Vagina (tissue), 2 donors: Measurements from ENCODE around the gene FAM83B. TPM values are rescaled to one million over a fixed set of nuclear protein-coding genes. Genes with fewer than 3 reads are reported as not detected.

Experiments used
- DNase-seq, 2 donors: peaks; one replicate each; pipeline ENCODE4 v3.0.0-alpha.2; 2017; ENCODE audit errors: extremely low spot score in 2 of 2
- H3K27ac ChIP-seq: fragments of 200-600 bp; sonication (generic); one replicate; pipeline ENCODE4 v1.5.1; 2019
- H3K27me3 ChIP-seq: fragments of 200-600 bp; sonication (generic); one replicate; pipeline ENCODE4 v1.5.1; 2019
- H3K36me3 ChIP-seq, 2 donors: fragments of 200-600 bp; sonication (generic); one replicate each; pipeline ENCODE4 v1.5.1; 2017 to 2019
- H3K4me1 ChIP-seq: fragments of 200-600 bp; sonication (generic); one replicate; pipeline ENCODE4 v1.5.1; 2019
- H3K4me3 ChIP-seq, 2 donors: fragments of 200-600 bp; sonication (generic); 1 replicate in 1 of 2; 2 replicates in 1 of 2; pipeline ENCODE4 v1.5.1; 2016 to 2019
- H3K9me3 ChIP-seq: fragments of 200-600 bp; sonication (generic); one replicate; pipeline ENCODE4 v1.5.1; 2019
- POLR2A ChIP-seq, 2 donors: fragments of 450-650 bp; IDR thresholded peaks; one replicate each; pipeline ENCODE4 v1.6.1; 2017; ENCODE audit warnings: antibody characterized with exemption in 2 of 2, mild to moderate bottlenecking in 2 of 2, moderate library complexity in 2 of 2
- POLR2AphosphoS5 ChIP-seq, 2 donors: sonication (generic); formaldehyde crosslinking; IDR thresholded peaks; one replicate each; pipeline ENCODE4 v1.9.0; 2017; ENCODE audit warnings: antibody characterized with exemption in 2 of 2, mild to moderate bottlenecking in 2 of 2, low read depth in 1 of 2; ENCODE audit not compliant: insufficient read depth in 1 of 2
- intact Hi-C: fragments of 100-400 bp; cut with DNase I; formaldehyde crosslinking; loops from one replicate; pipeline ENCODE4 v1.15.1; 2023
- total RNA-seq: library from RNA; depleted of rRNA; stranded (reverse); fragments of >200 nt; gene quantifications from one replicate; pipeline ENCODE4 v1.2.3, GENCODE V29; 2016
- TF ChIP-seq, protein P1 (sequence below), 3 experiments: fragments of 450-650 bp in 2 of 3; fragments of 200-600 bp in 1 of 3; sonication (generic) in 1 of 3; IDR thresholded peaks; one replicate each; pipeline ENCODE4 v1.5.1; 2017 to 2019; ENCODE audit warnings: antibody characterized with exemption in 3 of 3, mild to moderate bottlenecking in 2 of 3, moderate library complexity in 2 of 3

Gene FAM83B
- total RNA-seq, 1 donor from 2014 or later = 35.8 TPM

DNA sequence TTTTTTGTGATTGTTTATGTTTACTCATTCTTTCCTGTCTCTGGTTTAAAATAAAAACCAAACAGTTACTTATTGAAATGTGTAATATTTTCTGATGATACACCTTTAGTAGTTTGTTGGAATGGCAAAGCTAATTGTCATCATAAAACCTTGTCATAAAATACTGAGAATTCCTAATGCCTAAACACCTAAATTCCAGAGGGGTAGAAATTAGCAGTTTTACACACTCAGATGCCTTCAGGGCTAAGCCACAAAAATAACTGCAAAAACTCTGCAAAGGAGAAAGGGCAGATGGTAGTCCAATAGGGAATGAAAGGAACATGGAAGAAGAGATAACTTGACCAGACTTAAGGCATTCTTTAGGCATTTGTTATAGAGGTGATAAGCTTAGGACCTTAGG, 30.3 kb downstream of the FAM83B start:
- Histone ChIP-seq H3K36me3 (no peaks in the 10 kb centered on the region), H3K9me3 (no peaks in the 10 kb centered on the region), H3K4me3 (no peak overlapping the region), H3K4me1 (no peaks in the 10 kb centered on the region), H3K27me3 (no peaks in the 10 kb centered on the region), H3K27ac (no peak overlapping the region)
- intact Hi-C loops = no loop called here
- no peak for DNase-seq
- no peak for TF ChIP-seq POLR2AphosphoS5 (IDR thresholded peaks at IDR 0.05; ENCODE audit: insufficient read depth in 1 of 2, low read depth in 1 of 2)
- no peak for TF ChIP-seq POLR2A (IDR thresholded peaks at IDR 0.05)
- TF ChIP-seq, protein P1, sequence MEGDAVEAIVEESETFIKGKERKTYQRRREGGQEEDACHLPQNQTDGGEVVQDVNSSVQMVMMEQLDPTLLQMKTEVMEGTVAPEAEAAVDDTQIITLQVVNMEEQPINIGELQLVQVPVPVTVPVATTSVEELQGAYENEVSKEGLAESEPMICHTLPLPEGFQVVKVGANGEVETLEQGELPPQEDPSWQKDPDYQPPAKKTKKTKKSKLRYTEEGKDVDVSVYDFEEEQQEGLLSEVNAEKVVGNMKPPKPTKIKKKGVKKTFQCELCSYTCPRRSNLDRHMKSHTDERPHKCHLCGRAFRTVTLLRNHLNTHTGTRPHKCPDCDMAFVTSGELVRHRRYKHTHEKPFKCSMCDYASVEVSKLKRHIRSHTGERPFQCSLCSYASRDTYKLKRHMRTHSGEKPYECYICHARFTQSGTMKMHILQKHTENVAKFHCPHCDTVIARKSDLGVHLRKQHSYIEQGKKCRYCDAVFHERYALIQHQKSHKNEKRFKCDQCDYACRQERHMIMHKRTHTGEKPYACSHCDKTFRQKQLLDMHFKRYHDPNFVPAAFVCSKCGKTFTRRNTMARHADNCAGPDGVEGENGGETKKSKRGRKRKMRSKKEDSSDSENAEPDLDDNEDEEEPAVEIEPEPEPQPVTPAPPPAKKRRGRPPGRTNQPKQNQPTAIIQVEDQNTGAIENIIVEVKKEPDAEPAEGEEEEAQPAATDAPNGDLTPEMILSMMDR (IDR thresholded peaks at IDR 0.05) = no peak

DNA sequence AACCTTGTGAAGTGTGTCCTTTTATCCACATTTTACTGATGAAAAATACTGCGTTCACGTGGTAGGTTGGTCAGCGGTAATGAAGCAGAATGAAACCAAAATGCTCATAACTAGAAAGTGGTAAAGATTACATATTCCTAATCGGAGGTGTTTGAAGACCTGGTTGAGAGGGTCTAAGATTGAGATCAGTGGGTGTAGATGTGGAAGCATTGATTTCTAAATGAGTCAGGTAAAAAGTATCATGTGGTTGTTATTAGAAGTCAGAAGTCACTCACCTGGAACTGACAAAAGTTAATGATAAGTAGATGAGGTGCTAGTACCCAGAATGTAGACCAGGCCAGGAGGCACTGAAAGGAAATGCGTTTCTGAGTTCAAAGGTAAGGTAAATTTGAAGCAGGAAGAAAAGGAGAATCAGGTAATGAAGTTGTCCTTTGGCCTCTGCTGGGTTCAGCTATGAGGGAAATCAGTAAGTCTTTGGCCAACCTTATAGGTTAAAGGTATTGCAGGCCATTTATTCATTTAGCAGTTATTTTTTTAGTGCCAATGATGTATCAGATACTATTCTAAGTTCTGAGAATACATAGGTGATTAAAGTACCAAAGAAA, 31.2 kb downstream of the FAM83B start:
- TF ChIP-seq, protein P1 (IDR thresholded peaks at IDR 0.05) = no peak
- TF ChIP-seq POLR2A (IDR thresholded peaks at IDR 0.05) = no peak
- no peak for TF ChIP-seq POLR2AphosphoS5 (IDR thresholded peaks at IDR 0.05; ENCODE audit: insufficient read depth in 1 of 2, low read depth in 1 of 2)

DNA sequence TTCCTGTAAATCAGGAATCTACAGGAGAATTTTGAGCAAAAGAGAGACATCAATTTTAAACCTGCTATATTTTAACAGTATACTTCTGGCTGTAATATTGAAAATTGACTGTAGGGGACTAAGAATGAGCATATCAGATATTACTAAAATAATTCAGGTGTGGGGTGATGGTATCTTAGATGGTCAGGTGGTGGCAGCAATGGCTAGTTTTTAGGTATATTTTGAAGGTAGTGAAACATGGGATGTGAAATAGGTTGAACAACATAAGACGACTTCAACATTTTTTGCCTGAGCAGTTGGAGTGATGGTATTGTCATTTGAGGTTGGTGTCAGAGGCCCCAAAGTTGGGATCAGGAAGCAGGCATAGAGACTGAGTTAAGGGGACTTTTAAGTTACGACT, 32.1 kb downstream of the FAM83B start:
- Histone ChIP-seq H3K9me3 (no peaks in the 10 kb centered on the region), H3K36me3 (no peaks in the 10 kb centered on the region), H3K27ac (no peak overlapping the region), H3K4me1 (no peaks in the 10 kb centered on the region), H3K4me3 (no peak overlapping the region), H3K27me3 (no peaks in the 10 kb centered on the region)
- no peak for TF ChIP-seq POLR2AphosphoS5 (IDR thresholded peaks at IDR 0.05; ENCODE audit: insufficient read depth in 1 of 2, low read depth in 1 of 2)
- TF ChIP-seq, protein P1 (IDR thresholded peaks at IDR 0.05) = no peak
- TF ChIP-seq POLR2A (IDR thresholded peaks at IDR 0.05) = no peak
- DNase-seq = no peak
- intact Hi-C loops = no loop called here

More for the DNA sequence above, 31.2 kb downstream of the FAM83B start:
- Histone ChIP-seq H3K27ac (no peak overlapping the region), H3K36me3 (no peaks in the 10 kb centered on the region), H3K4me1 (no peaks in the 10 kb centered on the region), H3K9me3 (no peaks in the 10 kb centered on the region), H3K4me3 (no peak overlapping the region), H3K27me3 (no peaks in the 10 kb centered on the region)
- DNase-seq = no peak
- intact Hi-C loops = no loop called here

DNA sequence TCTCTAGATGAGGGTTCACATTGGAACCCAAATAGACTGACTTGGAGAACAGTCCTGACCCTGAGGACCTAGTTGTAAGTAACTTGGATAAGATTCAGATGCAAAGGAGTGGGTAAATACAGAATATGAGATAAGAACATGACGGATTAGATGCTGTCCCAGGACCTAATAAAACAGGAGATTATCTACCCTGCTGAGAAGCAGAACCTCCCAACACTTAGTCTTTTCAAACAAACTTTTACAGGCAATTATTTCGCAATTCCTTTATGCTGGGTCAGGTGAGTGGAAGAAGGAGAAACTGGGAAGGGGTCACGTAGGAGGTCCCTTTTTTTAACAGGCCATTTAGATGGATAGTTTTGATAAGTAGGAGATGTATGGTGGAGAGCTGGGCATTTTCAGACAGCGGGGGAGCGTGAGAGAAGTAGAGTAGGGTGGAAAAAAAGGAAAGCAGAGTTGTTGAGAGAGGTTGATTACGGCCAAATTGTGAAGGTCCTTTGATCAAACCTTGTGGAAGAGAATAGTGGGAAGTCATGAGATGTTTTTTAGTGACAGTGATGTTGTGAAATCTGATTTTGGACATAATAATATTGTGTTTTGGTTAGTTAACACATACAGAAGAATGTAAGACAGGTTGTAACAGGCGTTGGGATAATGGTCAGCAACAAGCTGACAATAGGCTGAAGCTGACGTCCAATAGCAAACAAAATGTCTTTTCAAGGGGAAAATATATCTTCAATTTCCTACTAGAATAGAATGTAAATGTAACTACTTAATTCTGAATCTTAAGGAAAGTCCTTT, 32.8 kb downstream of the FAM83B start:
- TF ChIP-seq, protein P1 (IDR thresholded peaks at IDR 0.05) = no peak
- TF ChIP-seq POLR2AphosphoS5 (IDR thresholded peaks at IDR 0.05; ENCODE audit: insufficient read depth in 1 of 2, low read depth in 1 of 2) (no peak), POLR2A (IDR thresholded peaks at IDR 0.05) (no peak)
- no peak overlapping the region for H3K27ac ChIP-seq
- H3K27me3 ChIP-seq = no peaks in the 10 kb centered on the region
- no peaks in the 10 kb centered on the region for H3K36me3 ChIP-seq
- H3K4me1 ChIP-seq = no peaks in the 10 kb centered on the region
- intact Hi-C loops = no loop called here
- H3K9me3 ChIP-seq = no peaks in the 10 kb centered on the region
- no peak overlapping the region for H3K4me3 ChIP-seq
- no peak for DNase-seq
